Epithelial cell of esophagus (primary cell): Measurements from ENCODE around the gene EXOSC7.
A peak's percentile ranks its signal among the peaks of the same experiment; 100 is the strongest.
"Not testable (repeated sequence)": the region's sequence is repeated elsewhere in the genome, so short reads cannot be mapped to it uniquely, and the experiment has no call there.

Experiments used
- DNase-seq: peaks from one replicate; pipeline ENCODE4 v3.0.0; 2010; ENCODE audit warnings: low read depth
- H3K4me3 ChIP-seq: 2 replicates; pipeline ENCODE4 v1.5.1; 2011; ENCODE audit warnings: mild to moderate bottlenecking, low read length, control low read depth
- CTCF ChIP-seq: IDR thresholded peaks from 2 replicates; pipeline ENCODE4 v1.5.1; 2011; ENCODE audit warnings: low read depth, mild to moderate bottlenecking, low read length, control low read depth, inconsistent platforms; ENCODE audit not compliant: insufficient read depth; ENCODE audit errors: missing control alignments

Gene EXOSC7

GRCh38 chr3:44932986-44933944 lies 42.8 kb upstream of the EXOSC7 start:
- no peak for TF ChIP-seq CTCF
- no peak for DNase-seq
- no peak overlapping the region for H3K4me3 ChIP-seq

- DNase-seq, result no peak
- no peak overlapping the region for H3K4me3 ChIP-seq
- no peak for TF ChIP-seq CTCF
These were observed 36.4 kb upstream of the EXOSC7 start for GRCh38 chr3:44939581-44940036.

GRCh38 chr3:44942202-44942921 lies 33.7 kb upstream of the EXOSC7 start:
- peak; percentile 74 for DNase-seq
- TF ChIP-seq CTCF, result no peak
- H3K4me3 ChIP-seq, result no peak overlapping the region

GRCh38 chr3:44948239-44948638 lies 27.8 kb upstream of the EXOSC7 start:
- TF ChIP-seq CTCF, result no peak
- no peak for DNase-seq
- no peak overlapping the region for H3K4me3 ChIP-seq

- H3K4me3 ChIP-seq, DNase-seq: not testable (repeated sequence)
These were observed 26.3 kb upstream of the EXOSC7 start for GRCh38 chr3:44949770-44950169.

- DNase-seq, result no peak
- TF ChIP-seq CTCF, result no peak
- no peak overlapping the region for H3K4me3 ChIP-seq
These were observed 25.7 kb upstream of the EXOSC7 start for GRCh38 chr3:44950275-44950734.

- DNase-seq, result peak; percentile 59
- no peak for TF ChIP-seq CTCF
These were observed 23.4 kb upstream of the EXOSC7 start for GRCh38 chr3:44952689-44953088.

More at GRCh38 chr3:44952689-44953088, 23.4 kb upstream of the EXOSC7 start:
- H3K4me3 ChIP-seq, result no peak overlapping the region
